GM21381 (cell line): ENCODE data around the gene FOXL2.

Source experiments
- ATAC-seq: cut with Tn5 transposase; IDR thresholded peaks from one replicate; pipeline ENCODE4 v1.9.1; 2021; ENCODE audit warnings: mild to moderate bottlenecking, moderate library complexity; ENCODE audit not compliant: unreplicated experiment

The FOXL2 gene

DNA sequence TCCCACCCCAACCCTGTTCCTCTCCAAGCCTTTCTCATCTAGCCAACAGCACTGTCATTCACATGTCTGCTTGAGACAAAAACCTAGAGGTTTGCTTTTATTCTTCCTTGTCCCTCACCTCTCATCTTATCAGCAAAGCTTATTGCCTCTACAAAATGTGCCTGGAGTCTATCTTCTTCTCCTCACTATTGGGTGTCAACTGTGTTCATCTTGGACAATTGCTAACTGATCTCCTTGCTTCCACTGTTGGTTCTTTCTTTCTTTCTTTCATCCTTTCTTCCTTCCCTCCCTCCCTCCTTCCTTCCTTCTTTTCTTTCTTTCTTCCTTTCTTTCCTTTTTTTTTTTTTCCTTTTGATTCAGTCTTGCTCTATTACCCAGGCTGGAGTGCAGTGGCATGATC, 48.2 kb downstream of the FOXL2 start:
- no peak for ATAC-seq

- no peak for ATAC-seq
Observed at GRCh38 chr3:138898301-138898700, 48.6 kb downstream of the FOXL2 start.
